D721Med (cell line): Measurements from ENCODE around the gene USP2.
"Not testable (repeated sequence)": the region's sequence is repeated elsewhere in the genome, so short reads cannot be mapped to it uniquely, and the experiment has no call there.

ENCODE experiments used
- DNase-seq: peaks from one replicate; pipeline ENCODE4 v3.0.0; 2011; ENCODE audit warnings: low spot score; ENCODE audit not compliant: insufficient read length
- FAIRE-seq: peaks from 2 replicates; lab custom pipeline; 2011; peaks lifted over from hg19 to GRCh38; lab: Jason Lieb, UNC
- TF ChIP-seq, protein P1 (sequence below): IDR thresholded peaks from 2 replicates; pipeline ENCODE4 v1.5.1; 2012; ENCODE audit warnings: mild to moderate bottlenecking, control low read depth; ENCODE audit not compliant: insufficient read depth; ENCODE audit errors: missing control alignments

USP2 gene

DNA sequence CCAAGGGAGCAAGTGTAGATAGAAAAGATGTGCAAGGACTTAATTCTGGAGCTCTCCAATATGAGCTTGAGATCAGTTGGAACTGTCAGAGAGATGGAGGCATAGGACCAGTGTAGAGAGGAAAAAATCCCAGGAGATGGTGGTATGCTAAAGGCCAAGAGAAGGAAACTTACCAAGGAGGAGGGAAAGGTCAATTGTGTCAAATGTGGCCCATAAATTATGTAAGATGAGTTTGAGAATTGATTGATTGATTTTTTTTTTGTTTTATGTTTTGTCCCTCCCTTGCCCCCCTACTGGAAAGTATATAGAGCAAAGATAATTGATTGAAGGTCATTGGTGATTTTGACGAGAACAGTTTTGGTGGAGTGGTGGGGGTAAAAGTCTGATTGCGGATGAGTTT, 2.8 kb upstream of the USP2 start:
- no peak for FAIRE-seq
- no peak for DNase-seq
- TF ChIP-seq, protein P1, sequence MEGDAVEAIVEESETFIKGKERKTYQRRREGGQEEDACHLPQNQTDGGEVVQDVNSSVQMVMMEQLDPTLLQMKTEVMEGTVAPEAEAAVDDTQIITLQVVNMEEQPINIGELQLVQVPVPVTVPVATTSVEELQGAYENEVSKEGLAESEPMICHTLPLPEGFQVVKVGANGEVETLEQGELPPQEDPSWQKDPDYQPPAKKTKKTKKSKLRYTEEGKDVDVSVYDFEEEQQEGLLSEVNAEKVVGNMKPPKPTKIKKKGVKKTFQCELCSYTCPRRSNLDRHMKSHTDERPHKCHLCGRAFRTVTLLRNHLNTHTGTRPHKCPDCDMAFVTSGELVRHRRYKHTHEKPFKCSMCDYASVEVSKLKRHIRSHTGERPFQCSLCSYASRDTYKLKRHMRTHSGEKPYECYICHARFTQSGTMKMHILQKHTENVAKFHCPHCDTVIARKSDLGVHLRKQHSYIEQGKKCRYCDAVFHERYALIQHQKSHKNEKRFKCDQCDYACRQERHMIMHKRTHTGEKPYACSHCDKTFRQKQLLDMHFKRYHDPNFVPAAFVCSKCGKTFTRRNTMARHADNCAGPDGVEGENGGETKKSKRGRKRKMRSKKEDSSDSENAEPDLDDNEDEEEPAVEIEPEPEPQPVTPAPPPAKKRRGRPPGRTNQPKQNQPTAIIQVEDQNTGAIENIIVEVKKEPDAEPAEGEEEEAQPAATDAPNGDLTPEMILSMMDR: no peak

DNA sequence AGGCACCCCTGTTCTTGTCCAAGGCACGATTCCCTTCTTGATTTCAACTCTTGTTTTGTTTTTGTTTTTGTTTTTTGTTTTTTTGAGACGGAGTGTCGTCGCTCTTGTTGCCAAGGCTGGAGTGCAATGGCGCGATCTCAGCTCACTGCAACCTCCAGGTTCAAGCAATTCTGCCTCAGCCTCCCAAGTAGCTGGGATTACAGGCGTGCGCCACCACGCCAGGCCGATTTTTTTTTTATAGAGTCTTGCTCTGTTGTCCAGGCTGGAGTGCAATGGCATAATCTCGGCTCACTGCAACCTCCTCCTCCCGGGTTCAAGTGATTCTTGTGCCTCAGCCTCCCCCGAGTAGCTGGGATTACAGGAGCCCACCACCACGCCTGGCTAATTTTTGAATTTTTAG, 1.0 kb upstream of the USP2 start:
- not testable (repeated sequence) for FAIRE-seq, DNase-seq

DNA sequence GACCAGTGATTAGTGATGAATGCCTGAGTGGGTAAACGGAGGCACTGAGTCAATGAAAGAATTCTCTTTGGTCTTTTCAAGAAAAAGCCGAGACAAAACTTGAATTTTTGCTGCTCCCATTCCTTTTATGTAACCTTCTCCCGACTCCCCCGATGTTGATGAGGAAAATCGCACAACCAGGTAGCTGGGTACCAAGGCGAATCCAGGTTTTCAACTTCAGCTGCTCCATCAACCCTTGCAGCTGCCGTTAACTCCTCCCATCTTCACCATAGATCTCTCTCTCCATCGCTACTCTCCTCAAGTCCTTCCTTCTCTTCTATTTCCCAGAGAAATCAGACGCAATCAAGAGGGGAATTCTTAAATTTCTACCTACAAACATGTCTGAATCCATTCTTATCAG, 611 bp upstream of the USP2 start:
- TF ChIP-seq, protein P1: no peak
- no peak for DNase-seq
- no peak for FAIRE-seq

DNA sequence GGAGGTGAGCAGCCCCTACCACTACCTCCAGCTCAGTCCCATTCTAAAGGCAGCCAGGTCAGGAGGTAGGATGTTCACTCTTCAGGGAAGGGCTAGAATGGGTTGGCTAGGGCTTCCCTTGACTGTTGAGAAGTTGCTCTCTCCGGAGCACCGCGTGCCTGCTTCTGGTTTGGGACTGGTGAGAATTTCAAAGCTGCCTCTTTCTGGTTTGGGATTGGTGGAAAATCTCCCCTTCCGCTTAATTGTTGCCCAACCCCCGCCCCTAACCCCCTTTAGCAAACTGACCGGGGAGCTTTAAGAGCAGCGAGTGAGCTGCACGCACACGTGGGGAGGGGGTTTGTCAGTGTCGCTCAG, 686 bp downstream of the USP2 start:
- DNase-seq (no peak), FAIRE-seq (no peak)
- TF ChIP-seq, protein P1: no peak

DNA sequence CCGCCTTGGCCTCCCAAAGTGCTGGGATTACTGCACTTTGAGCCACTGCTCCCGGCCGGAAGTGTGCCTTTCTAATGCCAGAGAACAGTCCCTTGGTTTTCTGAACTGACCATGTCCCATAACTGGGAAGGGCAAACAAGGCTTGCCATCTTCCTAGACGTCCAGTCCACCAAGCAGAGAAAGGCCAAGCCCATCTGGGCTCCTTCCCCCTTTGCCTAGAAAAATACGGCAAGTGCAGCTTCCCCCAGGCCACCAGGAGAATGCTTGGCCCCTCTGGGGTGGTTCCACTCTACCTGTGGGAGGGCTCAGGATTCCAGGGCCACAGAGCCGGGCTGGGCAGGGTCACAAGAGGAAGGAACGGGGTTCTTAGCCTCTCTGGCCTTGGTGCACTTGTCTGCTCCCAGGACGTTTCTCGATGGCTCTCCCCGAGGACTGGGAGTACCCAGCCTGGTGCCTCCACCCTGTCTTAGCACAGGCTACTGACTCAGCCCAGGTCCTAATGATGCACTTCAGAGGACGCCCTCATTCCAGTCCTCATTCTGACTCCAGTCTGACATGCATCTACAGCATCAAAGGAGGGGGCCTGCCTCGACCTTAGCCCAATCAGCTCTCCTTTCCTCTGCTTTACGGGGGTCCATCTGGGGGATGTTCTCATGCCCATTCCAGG, 1.2 kb downstream of the USP2 start:
- FAIRE-seq: no peak
- TF ChIP-seq, protein P1: no peak
- no peak for DNase-seq

DNA sequence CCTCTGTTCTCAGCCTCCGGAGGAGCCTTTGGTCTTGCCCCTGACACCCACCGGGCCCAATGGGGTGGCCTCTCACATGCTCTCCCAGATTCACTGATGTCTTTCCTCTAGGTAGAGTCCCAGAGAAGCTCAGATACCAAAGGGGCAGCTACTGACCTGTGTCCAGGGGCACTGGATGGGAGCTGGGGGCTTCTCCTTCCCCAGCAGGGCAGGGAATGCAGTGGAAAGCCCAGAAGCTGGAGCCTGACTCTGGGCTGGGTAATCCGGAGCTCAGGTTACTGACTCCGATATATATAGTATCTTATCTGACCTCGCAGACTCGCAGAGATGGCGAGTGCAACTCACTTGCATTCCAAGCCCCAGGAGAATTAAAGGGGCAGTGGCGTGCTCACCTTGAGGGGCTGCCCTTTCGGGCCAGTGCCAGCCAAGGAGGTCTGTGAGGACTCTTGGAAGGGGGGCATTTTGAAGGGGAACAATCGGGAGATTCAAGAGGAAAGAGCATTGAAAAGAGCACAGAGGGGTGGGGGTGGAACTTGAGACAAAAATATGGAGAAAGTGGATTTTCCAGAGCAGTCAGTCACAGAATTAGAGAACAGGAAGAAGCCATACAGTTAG, 2.5 kb downstream of the USP2 start:
- TF ChIP-seq, protein P1: no peak
- FAIRE-seq: no peak
- DNase-seq: no peak

DNA sequence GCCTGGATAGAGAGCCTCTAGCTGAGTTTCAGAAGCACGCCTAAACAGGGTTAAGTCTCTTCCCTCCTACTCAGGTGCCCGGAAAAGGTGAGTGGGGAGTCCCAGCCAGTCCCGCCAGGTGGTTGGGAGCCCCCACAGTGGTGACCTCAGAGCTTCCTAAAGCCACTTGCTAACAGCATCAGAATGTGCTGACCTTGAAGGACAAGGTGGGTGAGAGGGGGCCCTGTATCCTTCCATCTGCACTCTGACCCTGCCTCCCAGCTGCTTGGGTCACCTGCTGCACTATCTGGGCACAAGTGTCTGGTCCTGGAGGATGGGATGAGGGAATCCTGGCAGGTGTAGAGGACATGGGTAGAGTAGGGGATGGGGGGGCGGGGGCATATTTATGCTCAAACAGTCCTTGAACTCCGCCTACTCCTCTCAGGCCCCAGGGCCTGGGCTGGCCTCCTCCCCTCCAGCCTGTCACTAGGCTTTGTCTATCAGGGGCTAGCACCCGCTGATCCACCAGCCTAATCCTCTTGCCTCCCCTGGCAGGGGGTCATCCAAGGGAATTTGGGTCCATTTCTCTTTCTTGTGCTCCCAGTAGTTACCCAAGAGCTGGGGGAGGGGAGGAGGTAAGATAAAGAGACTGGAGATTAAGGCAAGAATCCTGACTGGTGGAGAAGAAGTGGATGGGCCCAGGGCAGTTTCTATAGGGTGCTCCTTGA, 3.4 kb downstream of the USP2 start:
- no peak for FAIRE-seq
- no peak for DNase-seq
- TF ChIP-seq, protein P1: no peak
